ENCODE results near the gene ZNF8.
"Not testable (repeated sequence)": the region's sequence is repeated elsewhere in the genome, so short reads cannot be mapped to it uniquely, and the experiment has no call there.

The ZNF8 gene

GRCh38 chr19:58300620-58301019, 21.9 kb downstream of the ZNF8 start:
- DNase-seq = no peak

- no peak for DNase-seq
Measured at GRCh38 chr19:58304255-58304654, 25.5 kb downstream of the ZNF8 start.

GRCh38 chr19:58304748-58305064, 26.0 kb downstream of the ZNF8 start:
- DNase-seq = no peak

GRCh38 chr19:58305065-58305931, 26.5 kb downstream of the ZNF8 start, which contains the start of gene ERVK3-1:
TSS of gene ERVK3-1 (plus strand) at chr19:58305377. CDS start at chr19:58312169, 6,792 bp downstream.
- peak; percentile 94 for DNase-seq

- DNase-seq = no peak
Measured at GRCh38 chr19:58305932-58306323, 27.2 kb downstream of the ZNF8 start.

GRCh38 chr19:58307736-58308135, 29.0 kb downstream of the ZNF8 start:
- DNase-seq = no peak

GRCh38 chr19:58310685-58311084, 31.9 kb downstream of the ZNF8 start:
- not testable (repeated sequence) for DNase-seq

GRCh38 chr19:58311345-58311865, 32.6 kb downstream of the ZNF8 start:
- no peak for DNase-seq

GRCh38 chr19:58315580-58315979, 36.8 kb downstream of the ZNF8 start:
- DNase-seq = no peak

- DNase-seq = peak; percentile 16
Measured at GRCh38 chr19:58317476-58318072, 38.8 kb downstream of the ZNF8 start.

GRCh38 chr19:58318297-58318696, 39.5 kb downstream of the ZNF8 start:
- no peak for DNase-seq

- no peak for DNase-seq
Measured at GRCh38 chr19:58319241-58319640, 40.5 kb downstream of the ZNF8 start.

GRCh38 chr19:58325311-58326022, 46.7 kb downstream of the ZNF8 start:
- no peak for DNase-seq

- no peak for DNase-seq
Measured at GRCh38 chr19:58326501-58326913, 47.8 kb downstream of the ZNF8 start.

GRCh38 chr19:58326914-58327726, 48.4 kb downstream of the ZNF8 start, which contains the start of gene ZSCAN22:
TSS of gene ZSCAN22 (plus strand) at chr19:58326994. CDS start at chr19:58334803, 7,809 bp downstream.
- DNase-seq = peak; percentile 91

GRCh38 chr19:58328999-58329398, 50.2 kb downstream of the ZNF8 start:
- peak; percentile 25 for DNase-seq

GRCh38 chr19:58330458-58330857, 51.7 kb downstream of the ZNF8 start:
- no peak for DNase-seq

GRCh38 chr19:58332697-58333096, 53.9 kb downstream of the ZNF8 start:
- no peak for DNase-seq

GRCh38 chr19:58334691-58335249, 56.0 kb downstream of the ZNF8 start:
- DNase-seq = no peak

- no peak for DNase-seq
Measured at GRCh38 chr19:58335630-58336029, 56.9 kb downstream of the ZNF8 start.

- no peak for DNase-seq
Measured at GRCh38 chr19:58336216-58336615, 57.5 kb downstream of the ZNF8 start.

- DNase-seq = no peak
Measured at GRCh38 chr19:58336820-58337219, 58.1 kb downstream of the ZNF8 start.

Measured in CD4-positive, alpha-beta T cell treated with Interleukin-17A for 4 hours (primary cell).